ENCODE data around the gene NPPB. TPM values are rescaled to one million over a fixed set of nuclear protein-coding genes. Genes with fewer than 3 reads are reported as not detected.

The NPPB gene
- total and polyA plus RNA-seq, 2 of the 8 experiments (the other 6 are each of a cell fraction or from before 2014, with no cell fraction given): 0.36 to 0.91 TPM

GRCh38 chr1:11869650-11870207 lies 11.0 kb upstream of the NPPB start:
- no peak overlapping the region for H3K9ac ChIP-seq (replicated peaks in 1 of 4; ENCODE audit: extremely low read depth in 1 of 4, low read depth in 3 of 4, low read length in 3 of 4)
- no peak overlapping the region for H3K27ac ChIP-seq (ENCODE audit: low read depth, low read length)
- H3K4ac ChIP-seq (replicated peaks; ENCODE audit: insufficient read length, low read depth, low read length): no peak overlapping the region
- H4K20me1 ChIP-seq (replicated peaks in 1 of 2; ENCODE audit: control insufficient read depth in 1 of 2, insufficient read depth in 2 of 2, low read length in 2 of 2): no peaks in the 10 kb centered on the region
- H3K36me3 ChIP-seq (ENCODE audit: control insufficient read depth in 2 of 4, insufficient read depth in 4 of 4, low read length in 3 of 4): no peaks in the 10 kb centered on the region
- H3K14ac ChIP-seq (ENCODE audit: insufficient read length): no peak overlapping the region
- H3K4me1 ChIP-seq (replicated peaks in 1 of 4; ENCODE audit: control insufficient read depth in 3 of 4, insufficient read depth in 4 of 4, low read length in 3 of 4): no peaks in the 10 kb centered on the region
- H2AK5ac ChIP-seq (ENCODE audit: low read depth, low read length): 0 out of 2 replicates have a peak overlapping the region, but pooled peaks have one; percentile 39
- ChIA-PET POLR2A (ENCODE audit: partially characterized antibody) (interaction anchor here (0.6 to 7.1 kb wide), 3 partner anchors 17 to 471 kb away, joined by 3 to 47 read pairs (median 6); no protein-coding TSS in a partner anchor), CTCF (ENCODE audit: partially characterized antibody) (interaction anchor here (0.6 to 5.6 kb wide), 15 partner anchors 9 to 484 kb away, joined by 3 to 46 read pairs (median 6); partner anchors contain the start of gene NPPA)
- no peak overlapping the region for H2BK20ac ChIP-seq (ENCODE audit: low read length)
- no peaks in the 10 kb centered on the region for H3K9me3 ChIP-seq (ENCODE audit: insufficient read depth in 2 of 2, low read depth in 1 of 2, low read length in 1 of 2)
- H3K4me2 ChIP-seq (ENCODE audit: insufficient read depth in 1 of 2, low read depth in 2 of 2, low read length in 2 of 2): no peak overlapping the region
- no peaks in the 10 kb centered on the region; a peak in 2 of 7 replicates for H3K27me3 ChIP-seq (replicated peaks in 1 of 4; ENCODE audit: control insufficient read depth in 3 of 4, extremely low read depth in 1 of 4, insufficient read depth in 3 of 4, low read length in 3 of 4)
- no peak overlapping the region for H3K18ac ChIP-seq (ENCODE audit: extremely low read depth, low read length)
- no peak overlapping the region for H2BK15ac ChIP-seq (ENCODE audit: low read length)
- no peaks in the 10 kb centered on the region; the same call in 1 of the 2 replicates for H3K23me2 ChIP-seq (ENCODE audit: low read depth, low read length)
- DNase-seq (ENCODE audit: low read depth in 1 of 2, low spot score in 2 of 2) (no peak), FAIRE-seq (no peak)
- no peak overlapping the region for H3K56ac ChIP-seq (replicated peaks; ENCODE audit: insufficient read length, low read depth, low read length)
- no peak overlapping the region for H2AFZ ChIP-seq (ENCODE audit: low read length)
- WGBS, 2 experiments (ENCODE audit: extremely low coverage in 1 of 2, insufficient coverage in 1 of 2, insufficient read length in 1 of 2, insufficient replicate concordance in 2 of 2, low coverage in 1 of 2, low lambda C conversion rate in 2 of 2, missing lambda C conversion rate in 1 of 2): 93% methylated on average over 5 of the region's 5 CpGs; no CpG with 5 or more reads in 1 of the 2 experiments
- no peak overlapping the region for H2BK12ac ChIP-seq (ENCODE audit: low read depth, low read length)
- H4K8ac ChIP-seq (ENCODE audit: extremely low read depth, insufficient read depth, low read length): no peak overlapping the region
- no peak overlapping the region for H3K23ac ChIP-seq (ENCODE audit: insufficient read length)
- H2BK120ac ChIP-seq (replicated peaks; ENCODE audit: low read depth, low read length): no peak overlapping the region
- H3K4me3 ChIP-seq (ENCODE audit: extremely low read depth in 1 of 4, insufficient read depth in 2 of 4, low read depth in 3 of 4, low read length in 4 of 4): no peak overlapping the region
- no peak overlapping the region; the same call in 1 of the 2 replicates for H2BK5ac ChIP-seq (ENCODE audit: low read depth, low read length)
- no peaks in the 10 kb centered on the region for H3K79me1 ChIP-seq (ENCODE audit: low read depth, low read length)
- no peak overlapping the region for H4K5ac ChIP-seq (ENCODE audit: insufficient read length, low read depth, low read length)
- no peak overlapping the region for H4K91ac ChIP-seq (replicated peaks; ENCODE audit: insufficient read length, low read length)
- H3K79me2 ChIP-seq (ENCODE audit: control insufficient read depth in 1 of 2, insufficient read depth in 2 of 2, low read length in 2 of 2): no peaks in the 10 kb centered on the region
- no peak for TF ChIP-seq KDM4A (IDR thresholded peaks at IDR 0.05; ENCODE audit: low read depth, low read length, severe bottlenecking)
- no peak for TF ChIP-seq TCF12 (IDR thresholded peaks at IDR 0.05; ENCODE audit: low read depth, low read length)
- TF ChIP-seq FOSL1 (IDR thresholded peaks at IDR 0.05; ENCODE audit: insufficient read depth, low read depth, low read length): no peak
- no peak for TF ChIP-seq GABPA (IDR thresholded peaks at IDR 0.05; ENCODE audit: borderline replicate concordance, insufficient read depth, low read length)
- no peak for TF ChIP-seq TBP (IDR thresholded peaks at IDR 0.05; ENCODE audit: low read depth, low read length)

Measured in H1 (cell line).